Epithelial cell of esophagus (primary cell): ENCODE results near the gene CAMK2A.

Experiments
- DNase-seq: peaks from one replicate; pipeline ENCODE4 v3.0.0; 2010; ENCODE audit warnings: low read depth
- H3K4me3 ChIP-seq: 2 replicates; pipeline ENCODE4 v1.5.1; 2011; ENCODE audit warnings: mild to moderate bottlenecking, low read length, control low read depth
- CTCF ChIP-seq: IDR thresholded peaks from 2 replicates; pipeline ENCODE4 v1.5.1; 2011; ENCODE audit warnings: low read depth, mild to moderate bottlenecking, low read length, control low read depth, inconsistent platforms; ENCODE audit not compliant: insufficient read depth; ENCODE audit errors: missing control alignments

Gene CAMK2A

DNA sequence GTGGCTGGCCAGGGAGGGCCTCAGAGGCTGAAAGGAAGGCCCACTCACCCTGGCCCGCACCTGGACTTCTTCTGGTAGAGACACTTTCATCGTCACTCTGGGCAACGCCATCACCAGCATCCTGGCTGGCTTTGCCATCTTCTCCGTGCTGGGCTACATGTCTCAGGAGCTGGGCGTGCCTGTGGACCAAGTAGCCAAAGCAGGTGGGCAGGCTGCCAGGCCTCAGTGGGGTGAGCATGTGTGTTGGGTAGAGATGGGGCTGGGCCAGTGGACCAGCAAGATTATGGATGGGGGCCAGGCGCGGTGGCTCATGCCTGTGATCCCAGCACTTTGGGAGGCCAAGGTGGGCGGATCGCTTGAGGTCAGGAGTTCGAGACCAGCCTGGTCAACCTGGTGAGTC lies 87.1 kb downstream of the CAMK2A start:
- DNase-seq: no peak
- TF ChIP-seq CTCF: no peak
- no peak overlapping the region for H3K4me3 ChIP-seq

DNA sequence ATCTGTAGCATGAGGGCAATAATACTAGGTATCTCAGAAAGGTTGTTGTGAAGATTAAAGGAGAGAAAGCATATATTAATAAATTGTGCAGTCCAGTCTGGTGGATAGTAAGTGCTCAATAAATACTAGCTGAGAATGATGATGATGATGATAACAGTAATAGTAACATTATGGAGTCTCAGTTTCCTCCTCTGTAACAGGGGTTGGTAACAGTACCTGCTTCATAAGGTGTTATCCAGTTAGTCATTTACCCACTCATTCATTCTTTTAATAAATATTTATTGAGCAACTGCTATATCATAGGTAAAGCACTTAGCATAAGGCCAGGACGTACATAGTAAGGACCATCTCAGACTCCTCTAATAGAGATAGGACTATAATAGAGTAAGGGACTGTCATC lies 92.1 kb downstream of the CAMK2A start:
- H3K4me3 ChIP-seq: no peak overlapping the region
- DNase-seq: no peak
- TF ChIP-seq CTCF: no peak

DNA sequence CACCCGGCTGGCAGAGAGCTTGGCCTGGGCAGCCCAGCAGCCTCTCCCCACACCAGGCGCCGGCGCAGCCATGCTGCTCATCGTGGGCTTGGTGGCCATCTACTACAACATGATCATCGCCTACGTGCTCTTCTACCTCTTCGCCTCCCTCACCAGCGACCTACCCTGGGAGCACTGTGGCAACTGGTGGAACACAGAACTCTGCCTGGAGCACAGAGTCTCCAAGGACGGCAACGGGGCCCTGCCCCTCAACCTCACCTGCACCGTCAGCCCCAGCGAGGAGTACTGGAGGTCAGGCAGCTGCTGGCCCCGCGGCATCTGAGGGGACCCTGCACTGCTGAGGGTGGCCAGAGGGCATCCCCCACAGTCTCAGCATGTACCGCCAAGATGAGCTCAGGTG lies 92.6 kb downstream of the CAMK2A start:
- TF ChIP-seq CTCF: no peak
- no peak overlapping the region for H3K4me3 ChIP-seq
- DNase-seq: no peak

DNA sequence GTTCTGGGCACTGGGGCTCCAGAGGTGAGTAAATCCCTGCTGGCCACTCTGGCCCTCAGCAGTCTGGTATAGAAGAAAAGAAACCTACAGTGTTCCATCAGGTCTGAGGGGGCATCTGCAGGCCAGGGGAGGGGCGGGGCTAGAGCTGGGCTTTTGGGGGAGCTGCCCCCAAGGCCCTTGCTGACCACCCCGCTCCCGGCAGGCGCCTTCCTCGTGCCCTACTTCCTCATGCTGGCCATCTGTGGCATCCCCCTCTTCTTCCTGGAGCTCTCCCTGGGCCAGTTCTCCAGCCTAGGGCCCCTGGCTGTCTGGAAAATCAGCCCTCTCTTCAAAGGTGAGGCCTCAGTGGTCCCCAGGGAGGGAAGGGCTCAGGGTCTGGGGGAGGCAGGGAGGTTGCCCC lies 93.1 kb downstream of the CAMK2A start:
- no peak for TF ChIP-seq CTCF
- no peak for DNase-seq
- H3K4me3 ChIP-seq: no peak overlapping the region

DNA sequence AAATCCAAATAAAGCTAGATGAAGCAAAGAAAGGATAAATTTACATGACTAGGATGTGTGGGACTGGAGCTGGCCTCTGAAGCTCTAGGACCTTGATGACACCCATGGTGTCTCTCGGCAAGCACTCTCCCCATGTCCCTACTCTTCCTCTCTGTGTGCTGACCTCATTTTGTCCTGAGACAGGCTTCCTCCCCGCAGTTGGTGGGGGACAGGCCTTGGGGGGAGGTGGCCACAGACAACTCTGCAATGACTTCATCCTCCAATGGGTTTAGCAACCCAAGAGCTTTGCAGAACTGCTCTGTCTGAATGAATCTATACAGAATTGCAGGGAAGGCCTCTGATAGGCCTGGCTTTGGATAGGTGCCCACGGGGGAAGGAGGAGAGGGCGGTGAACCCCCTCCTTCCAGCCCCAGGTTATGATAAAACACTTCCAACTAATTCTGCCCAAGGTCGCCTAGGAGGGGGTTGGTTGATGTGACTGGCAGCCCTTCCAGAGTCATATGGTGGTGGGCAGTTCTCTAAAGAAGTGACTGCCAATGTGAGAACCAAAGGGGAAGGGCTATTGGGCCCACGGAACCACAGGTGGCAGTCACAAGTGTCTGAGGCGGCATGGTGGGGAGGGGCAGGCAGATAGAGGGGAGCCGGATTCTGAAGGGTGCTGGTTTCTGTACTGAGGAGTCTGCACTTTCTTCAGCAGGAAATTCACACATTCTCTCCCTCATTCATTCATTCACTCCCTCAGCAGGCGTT lies 93.7 kb downstream of the CAMK2A start:
- DNase-seq: no peak
- TF ChIP-seq CTCF: no peak
- no peak overlapping the region for H3K4me3 ChIP-seq

GRCh38 chr5:150192462-150192861 lies 97.1 kb downstream of the CAMK2A start:
- DNase-seq: no peak
- H3K4me3 ChIP-seq: no peak overlapping the region
- TF ChIP-seq CTCF: no peak

DNA sequence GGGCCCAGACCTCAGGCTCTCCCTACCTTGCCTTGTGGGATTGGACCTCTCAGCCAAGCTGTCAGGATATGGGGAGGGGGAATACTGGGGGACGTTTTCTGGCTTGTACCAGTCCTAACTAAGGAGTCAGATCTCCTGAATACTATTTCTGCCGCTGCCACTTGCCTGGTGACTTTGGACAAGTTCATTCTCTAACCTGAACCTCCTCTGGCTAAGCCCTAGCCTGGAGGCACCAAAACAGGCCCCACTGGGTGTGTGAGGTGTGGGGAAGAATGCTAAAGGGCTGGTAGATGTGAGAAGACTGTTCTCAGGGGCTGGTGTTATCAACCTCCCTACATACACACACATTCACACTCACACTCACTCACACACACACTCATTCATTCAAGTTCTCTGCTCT lies 98.6 kb downstream of the CAMK2A start:
- H3K4me3 ChIP-seq: no peak overlapping the region
- TF ChIP-seq CTCF: no peak
- DNase-seq: no peak
